GM13977 (cell line): ENCODE results near the gene BSND.

Source experiments
- DNase-seq: peaks from one replicate; pipeline ENCODE4 v3.0.0; 2012; ENCODE audit warnings: low spot score
- in situ Hi-C: fragments of 300-500 bp; cut with MboI; formaldehyde crosslinking; loops from one replicate; pipeline ENCODE4 v1.12.0; 2022; ENCODE audit warnings: low sequenced_read_pairs, low pct_unique_long_range_greater_than_20kb, mixed read lengths, inconsistent platforms; ENCODE audit not compliant: unreplicated experiment
- TF ChIP-seq, protein P1 (sequence below): IDR thresholded peaks from 2 replicates; pipeline ENCODE4 v1.5.1; 2012; ENCODE audit warnings: mild to moderate bottlenecking, control low read depth; ENCODE audit not compliant: insufficient read depth; ENCODE audit errors: extremely low read depth, missing control alignments

The BSND gene

DNA sequence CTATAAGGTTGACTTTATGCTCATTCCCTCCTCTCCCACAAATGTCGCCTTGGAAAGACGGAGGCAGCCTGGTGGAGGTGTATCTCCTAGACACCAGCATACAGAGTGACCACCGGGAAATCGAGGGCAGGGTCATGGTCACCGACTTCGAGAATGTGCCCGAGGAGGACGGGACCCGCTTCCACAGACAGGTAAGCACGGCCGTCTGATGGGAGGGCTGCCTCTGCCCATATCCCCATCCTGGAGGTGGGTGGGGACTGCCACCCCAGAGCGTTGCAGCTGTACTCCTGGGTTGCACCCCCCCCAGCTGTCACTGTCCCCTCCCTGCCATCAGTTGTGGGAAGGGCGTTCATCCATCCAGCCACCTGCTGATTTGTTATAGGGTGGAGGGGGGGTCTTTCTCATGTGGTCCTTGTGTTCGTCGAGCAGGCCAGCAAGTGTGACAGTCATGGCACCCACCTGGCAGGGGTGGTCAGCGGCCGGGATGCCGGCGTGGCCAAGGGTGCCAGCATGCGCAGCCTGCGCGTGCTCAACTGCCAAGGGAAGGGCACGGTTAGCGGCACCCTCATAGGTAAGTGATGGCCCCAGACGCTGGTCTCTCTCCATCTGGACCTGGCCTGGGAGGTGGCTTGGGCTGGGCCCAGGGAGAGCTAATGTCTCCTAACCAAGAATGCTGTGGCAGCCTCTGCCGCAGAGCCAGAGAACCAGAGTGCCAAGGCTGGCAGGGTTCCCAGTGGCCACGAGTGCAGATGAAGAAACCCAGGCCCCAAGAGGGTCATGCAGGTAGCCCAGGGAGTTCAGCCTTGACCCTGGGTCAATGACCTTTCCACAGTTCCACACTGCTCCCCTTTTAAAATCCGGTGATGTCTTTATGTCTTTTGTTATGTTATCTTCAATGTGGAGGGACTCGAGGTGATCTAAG, 53.7 kb downstream of the BSND start:
- TF ChIP-seq, protein P1, sequence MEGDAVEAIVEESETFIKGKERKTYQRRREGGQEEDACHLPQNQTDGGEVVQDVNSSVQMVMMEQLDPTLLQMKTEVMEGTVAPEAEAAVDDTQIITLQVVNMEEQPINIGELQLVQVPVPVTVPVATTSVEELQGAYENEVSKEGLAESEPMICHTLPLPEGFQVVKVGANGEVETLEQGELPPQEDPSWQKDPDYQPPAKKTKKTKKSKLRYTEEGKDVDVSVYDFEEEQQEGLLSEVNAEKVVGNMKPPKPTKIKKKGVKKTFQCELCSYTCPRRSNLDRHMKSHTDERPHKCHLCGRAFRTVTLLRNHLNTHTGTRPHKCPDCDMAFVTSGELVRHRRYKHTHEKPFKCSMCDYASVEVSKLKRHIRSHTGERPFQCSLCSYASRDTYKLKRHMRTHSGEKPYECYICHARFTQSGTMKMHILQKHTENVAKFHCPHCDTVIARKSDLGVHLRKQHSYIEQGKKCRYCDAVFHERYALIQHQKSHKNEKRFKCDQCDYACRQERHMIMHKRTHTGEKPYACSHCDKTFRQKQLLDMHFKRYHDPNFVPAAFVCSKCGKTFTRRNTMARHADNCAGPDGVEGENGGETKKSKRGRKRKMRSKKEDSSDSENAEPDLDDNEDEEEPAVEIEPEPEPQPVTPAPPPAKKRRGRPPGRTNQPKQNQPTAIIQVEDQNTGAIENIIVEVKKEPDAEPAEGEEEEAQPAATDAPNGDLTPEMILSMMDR: no peak
- in situ Hi-C loops: no loop called here
- no peak for DNase-seq

GRCh38 chr1:55053265-55053954, 54.7 kb downstream of the BSND start:
- in situ Hi-C loops: no loop called here
- TF ChIP-seq, protein P1: no peak
- DNase-seq: no peak

DNA sequence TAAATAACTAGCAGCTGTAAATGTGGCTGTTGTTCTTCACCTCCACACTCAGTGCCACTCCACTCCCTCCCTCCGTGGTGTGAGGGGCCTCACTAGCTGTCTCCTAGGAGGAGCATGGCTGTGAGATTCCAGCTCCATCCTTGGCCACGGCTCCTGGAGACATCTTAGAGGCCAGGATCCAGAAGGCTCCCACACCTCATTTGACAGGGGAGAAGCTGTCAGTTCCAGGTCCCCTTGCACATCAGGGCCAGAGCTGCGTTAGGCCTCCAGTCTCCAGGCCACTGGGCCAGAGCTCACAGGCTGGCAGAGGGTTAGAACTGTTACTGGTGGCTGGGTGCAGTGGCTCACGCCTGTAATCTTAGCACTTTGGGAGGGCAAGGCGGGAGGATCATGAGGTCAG, 55.7 kb downstream of the BSND start:
- DNase-seq: no peak
- in situ Hi-C loops: no loop called here
- TF ChIP-seq, protein P1: no peak

- in situ Hi-C loops: no loop called here
- DNase-seq: no peak
These were observed 56.5 kb downstream of the BSND start for GRCh38 chr1:55055084-55055882.

GRCh38 chr1:55055951-55056631, 57.4 kb downstream of the BSND start:
- in situ Hi-C loops: no loop called here
- TF ChIP-seq, protein P1: no peak
- DNase-seq: no peak

More at GRCh38 chr1:55055084-55055882, 56.5 kb downstream of the BSND start:
- TF ChIP-seq, protein P1: no peak

DNA sequence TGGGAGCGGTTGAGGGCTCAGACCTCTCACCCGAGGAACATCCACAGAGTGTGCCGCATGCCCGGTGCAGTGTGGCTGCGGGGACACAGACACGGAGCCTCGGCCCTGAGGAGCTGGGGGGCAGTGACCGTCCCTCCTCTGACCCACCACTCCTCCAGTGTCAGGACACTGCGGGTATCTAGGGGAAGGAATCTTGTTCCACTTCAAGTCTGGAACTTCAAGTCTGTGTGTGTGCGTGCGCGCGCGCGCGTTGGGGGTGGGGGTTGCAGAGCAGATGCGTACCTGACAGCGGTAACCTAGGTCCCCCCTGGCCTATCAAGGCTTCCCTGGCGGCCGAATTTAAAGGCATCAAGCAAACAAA, 57.9 kb downstream of the BSND start:
- in situ Hi-C loops: no loop called here
- no peak for DNase-seq
- TF ChIP-seq, protein P1: no peak
